ENCODE data around the gene FZD10.

- TF ChIP-seq SPI1 (IDR thresholded peaks at IDR 0.05; ENCODE audit: borderline replicate concordance, low read depth) (no peak), GABPA (IDR thresholded peaks at IDR 0.05; ENCODE audit: low read depth) (no peak)
- TF ChIP-seq, protein P1, sequence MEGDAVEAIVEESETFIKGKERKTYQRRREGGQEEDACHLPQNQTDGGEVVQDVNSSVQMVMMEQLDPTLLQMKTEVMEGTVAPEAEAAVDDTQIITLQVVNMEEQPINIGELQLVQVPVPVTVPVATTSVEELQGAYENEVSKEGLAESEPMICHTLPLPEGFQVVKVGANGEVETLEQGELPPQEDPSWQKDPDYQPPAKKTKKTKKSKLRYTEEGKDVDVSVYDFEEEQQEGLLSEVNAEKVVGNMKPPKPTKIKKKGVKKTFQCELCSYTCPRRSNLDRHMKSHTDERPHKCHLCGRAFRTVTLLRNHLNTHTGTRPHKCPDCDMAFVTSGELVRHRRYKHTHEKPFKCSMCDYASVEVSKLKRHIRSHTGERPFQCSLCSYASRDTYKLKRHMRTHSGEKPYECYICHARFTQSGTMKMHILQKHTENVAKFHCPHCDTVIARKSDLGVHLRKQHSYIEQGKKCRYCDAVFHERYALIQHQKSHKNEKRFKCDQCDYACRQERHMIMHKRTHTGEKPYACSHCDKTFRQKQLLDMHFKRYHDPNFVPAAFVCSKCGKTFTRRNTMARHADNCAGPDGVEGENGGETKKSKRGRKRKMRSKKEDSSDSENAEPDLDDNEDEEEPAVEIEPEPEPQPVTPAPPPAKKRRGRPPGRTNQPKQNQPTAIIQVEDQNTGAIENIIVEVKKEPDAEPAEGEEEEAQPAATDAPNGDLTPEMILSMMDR (IDR thresholded peaks at IDR 0.05; ENCODE audit: insufficient read depth, low read length) = no peak
- TF ChIP-seq, protein P2, sequence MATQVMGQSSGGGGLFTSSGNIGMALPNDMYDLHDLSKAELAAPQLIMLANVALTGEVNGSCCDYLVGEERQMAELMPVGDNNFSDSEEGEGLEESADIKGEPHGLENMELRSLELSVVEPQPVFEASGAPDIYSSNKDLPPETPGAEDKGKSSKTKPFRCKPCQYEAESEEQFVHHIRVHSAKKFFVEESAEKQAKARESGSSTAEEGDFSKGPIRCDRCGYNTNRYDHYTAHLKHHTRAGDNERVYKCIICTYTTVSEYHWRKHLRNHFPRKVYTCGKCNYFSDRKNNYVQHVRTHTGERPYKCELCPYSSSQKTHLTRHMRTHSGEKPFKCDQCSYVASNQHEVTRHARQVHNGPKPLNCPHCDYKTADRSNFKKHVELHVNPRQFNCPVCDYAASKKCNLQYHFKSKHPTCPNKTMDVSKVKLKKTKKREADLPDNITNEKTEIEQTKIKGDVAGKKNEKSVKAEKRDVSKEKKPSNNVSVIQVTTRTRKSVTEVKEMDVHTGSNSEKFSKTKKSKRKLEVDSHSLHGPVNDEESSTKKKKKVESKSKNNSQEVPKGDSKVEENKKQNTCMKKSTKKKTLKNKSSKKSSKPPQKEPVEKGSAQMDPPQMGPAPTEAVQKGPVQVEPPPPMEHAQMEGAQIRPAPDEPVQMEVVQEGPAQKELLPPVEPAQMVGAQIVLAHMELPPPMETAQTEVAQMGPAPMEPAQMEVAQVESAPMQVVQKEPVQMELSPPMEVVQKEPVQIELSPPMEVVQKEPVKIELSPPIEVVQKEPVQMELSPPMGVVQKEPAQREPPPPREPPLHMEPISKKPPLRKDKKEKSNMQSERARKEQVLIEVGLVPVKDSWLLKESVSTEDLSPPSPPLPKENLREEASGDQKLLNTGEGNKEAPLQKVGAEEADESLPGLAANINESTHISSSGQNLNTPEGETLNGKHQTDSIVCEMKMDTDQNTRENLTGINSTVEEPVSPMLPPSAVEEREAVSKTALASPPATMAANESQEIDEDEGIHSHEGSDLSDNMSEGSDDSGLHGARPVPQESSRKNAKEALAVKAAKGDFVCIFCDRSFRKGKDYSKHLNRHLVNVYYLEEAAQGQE (IDR thresholded peaks at IDR 0.05; ENCODE audit: insufficient replicate concordance, low read depth) = no peak
These were observed 31.9 kb downstream of the FZD10 start for GRCh38 chr12:130194154-130194553.

Data from HL-60 (cell line).